Keratinocyte (primary cell): ENCODE results near the gene LY6G6D.

ENCODE experiments used
- EZH2 ChIP-seq: IDR thresholded peaks from one replicate; pipeline ENCODE4 v1.6.1; 2012; ENCODE audit warnings: inconsistent platforms, mild to moderate bottlenecking, low read length, moderate library complexity
- TF ChIP-seq, protein P1 (sequence below), 3 experiments: IDR thresholded peaks in 1 of 3; conservative IDR thresholded peaks in 1 of 3; optimal IDR thresholded peaks in 1 of 3; 2 replicates in 2 of 3; 3 replicates in 1 of 3; pipeline versions ENCODE3 to v1.5.1; 2011; ENCODE audit warnings: low read length in 3 of 3, mild to moderate bottlenecking in 3 of 3, moderate library complexity in 2 of 3, control low read depth in 1 of 3, inconsistent platforms in 1 of 3; ENCODE audit not compliant: insufficient read depth in 2 of 3; ENCODE audit errors: extremely low read depth in 1 of 3

DNA sequence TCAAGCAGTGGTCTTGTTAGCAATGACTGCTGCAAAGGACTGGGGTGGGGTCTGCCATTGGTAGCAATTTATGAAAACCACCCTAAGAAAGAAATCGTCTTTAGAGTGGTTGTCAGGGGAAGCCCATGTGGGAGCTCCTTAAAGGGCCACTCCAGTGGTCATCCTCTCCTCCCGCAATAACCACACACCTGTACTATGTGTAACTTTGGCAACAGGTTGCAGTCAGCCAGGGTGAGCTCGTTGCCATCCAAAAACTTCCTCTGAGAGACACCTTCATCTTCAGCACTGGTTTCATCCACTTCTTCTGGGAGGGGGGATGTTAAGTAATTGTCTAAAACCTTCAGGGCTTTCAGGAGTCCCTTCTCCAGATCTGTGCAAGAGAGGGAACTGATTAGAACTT is 16.9 kb downstream of the LY6G6D start:
- TF ChIP-seq, protein P1, sequence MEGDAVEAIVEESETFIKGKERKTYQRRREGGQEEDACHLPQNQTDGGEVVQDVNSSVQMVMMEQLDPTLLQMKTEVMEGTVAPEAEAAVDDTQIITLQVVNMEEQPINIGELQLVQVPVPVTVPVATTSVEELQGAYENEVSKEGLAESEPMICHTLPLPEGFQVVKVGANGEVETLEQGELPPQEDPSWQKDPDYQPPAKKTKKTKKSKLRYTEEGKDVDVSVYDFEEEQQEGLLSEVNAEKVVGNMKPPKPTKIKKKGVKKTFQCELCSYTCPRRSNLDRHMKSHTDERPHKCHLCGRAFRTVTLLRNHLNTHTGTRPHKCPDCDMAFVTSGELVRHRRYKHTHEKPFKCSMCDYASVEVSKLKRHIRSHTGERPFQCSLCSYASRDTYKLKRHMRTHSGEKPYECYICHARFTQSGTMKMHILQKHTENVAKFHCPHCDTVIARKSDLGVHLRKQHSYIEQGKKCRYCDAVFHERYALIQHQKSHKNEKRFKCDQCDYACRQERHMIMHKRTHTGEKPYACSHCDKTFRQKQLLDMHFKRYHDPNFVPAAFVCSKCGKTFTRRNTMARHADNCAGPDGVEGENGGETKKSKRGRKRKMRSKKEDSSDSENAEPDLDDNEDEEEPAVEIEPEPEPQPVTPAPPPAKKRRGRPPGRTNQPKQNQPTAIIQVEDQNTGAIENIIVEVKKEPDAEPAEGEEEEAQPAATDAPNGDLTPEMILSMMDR (optimal IDR thresholded peaks at IDR 0.05 in 1 of 3, IDR thresholded peaks at IDR 0.05 in 1 of 3, conservative IDR thresholded peaks at IDR 0.05 in 1 of 3; ENCODE audit: extremely low read depth in 1 of 3, insufficient read depth in 2 of 3, low read length in 3 of 3) = no peak
- no peak for TF ChIP-seq EZH2
